Naive thymus-derived CD8-positive, alpha-beta T cell (primary cell): ENCODE results near the gene DMBX1. TPM values are rescaled to one million over a fixed set of nuclear protein-coding genes. Genes with fewer than 3 reads are reported as not detected.

Source experiments
- ATAC-seq, 2 donors: fragments of 150-1000 bp; cut with Tn5 transposase in 1 of 2; sonication (Bioruptor Pico), chemical (Tn5 transposase) in 1 of 2; 1 replicate in 1 of 2; 2 replicates in 1 of 2; pipeline ENCODE4 v1.10.0; 2021; ENCODE audit warnings: mild to moderate bottlenecking in 2 of 2, moderate library complexity in 2 of 2
- POLR2A ChIA-PET: fragments of 350-600 bp; sonication (Branson Sonifier 250); formaldehyde crosslinking; loops from one replicate; lab custom pipeline; 2021; ENCODE audit warnings: antibody characterized with exemption; lab: Charles Lee
- DNase-seq, 10 donors: peaks; one replicate each; pipeline versions ENCODE4 v3.0.0 to v3.0.0-alpha.2; 2020 to 2022
- H3K27ac Mint-ChIP-seq, 10 donors: one replicate each; pipeline ENCODE4 v1.8.0; 2020 to 2022; ENCODE audit warnings: mild to moderate bottlenecking in 10 of 10, mixed read lengths in 10 of 10, moderate library complexity in 4 of 10, inconsistent platforms in 1 of 10
- H3K27me3 Mint-ChIP-seq, 5 donors: one replicate each; pipeline ENCODE4 v1.8.0; 2021 to 2022; ENCODE audit warnings: mixed read lengths in 5 of 5
- H3K36me3 Mint-ChIP-seq, 3 donors: one replicate each; pipeline ENCODE4 v1.8.0; 2020 to 2022; ENCODE audit warnings: mixed read lengths in 3 of 3, mild to moderate bottlenecking in 2 of 3, inconsistent platforms in 1 of 3
- H3K4me1 Mint-ChIP-seq, 4 donors: one replicate each; pipeline ENCODE4 v1.8.0; 2021 to 2022; ENCODE audit warnings: mixed read lengths in 4 of 4
- H3K4me3 Mint-ChIP-seq, 10 donors: one replicate each; pipeline ENCODE4 v1.8.0; 2020 to 2022; ENCODE audit warnings: mild to moderate bottlenecking in 10 of 10, mixed read lengths in 10 of 10, moderate library complexity in 6 of 10, inconsistent platforms in 1 of 10
- H3K9me3 Mint-ChIP-seq, 9 donors: one replicate each; pipeline ENCODE4 v1.8.0; 2020 to 2022; ENCODE audit warnings: mixed read lengths in 9 of 9, mild to moderate bottlenecking in 3 of 9, inconsistent platforms in 1 of 9, moderate library complexity in 1 of 9
- polyA plus RNA-seq, 3 donors: library from polyadenylated mRNA; unstranded; fragments of 300-500 nt; fragmentation: Illumina TruSeq; gene quantifications; one replicate each; pipeline ENCODE4 v1.2.3, GENCODE V29; 2021
- total RNA-seq, 8 experiments: library from RNA in 2 of 8; stranded (reverse) in 2 of 8; gene quantifications; one replicate each; pipeline ENCODE4 v1.2.3 and lab custom pipeline; 2021 to 2026

DMBX1 gene
- total and polyA plus RNA-seq, 5 experiments from 2014 or later: not detected

DNA sequence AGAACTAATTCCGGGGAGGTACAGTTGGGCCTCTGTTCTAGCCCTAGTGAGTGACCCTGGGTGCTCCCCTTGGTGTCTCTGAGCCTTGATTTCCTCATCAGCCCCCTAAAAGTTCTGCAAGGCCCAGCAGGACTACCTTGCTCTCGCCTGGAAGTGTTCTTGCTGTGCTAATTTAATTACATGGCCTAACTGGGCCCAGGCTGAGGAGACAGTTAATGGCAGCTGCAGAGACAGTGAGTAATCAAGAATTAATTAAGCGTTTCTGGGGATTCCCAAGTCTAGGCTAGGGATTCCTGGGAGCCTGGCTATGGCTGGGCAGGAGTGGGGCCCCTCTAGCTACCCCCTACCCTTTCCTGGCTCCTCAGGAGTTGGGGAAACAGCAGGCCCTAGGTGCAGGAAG lies 24.7 kb upstream of the DMBX1 start:
- Mint-ChIP-seq H3K4me3 (peak overlapping the region in 2 of 10 donors; percentile 10 to 71), H3K27me3 (peaks cover 12 to 80% (median 51%) of the 10 kb centered on the region in 5 donors), H3K36me3 (no peaks in the 10 kb centered on the region), H3K4me1 (peaks cover 7 to 11% (median 9%) of the 10 kb centered on the region in 4 donors), H3K9me3 (no peaks in the 10 kb centered on the region), H3K27ac (no peak overlapping the region)
- ATAC-seq (no peak), DNase-seq (no peak)
- POLR2A ChIA-PET: no interaction called here

DNA sequence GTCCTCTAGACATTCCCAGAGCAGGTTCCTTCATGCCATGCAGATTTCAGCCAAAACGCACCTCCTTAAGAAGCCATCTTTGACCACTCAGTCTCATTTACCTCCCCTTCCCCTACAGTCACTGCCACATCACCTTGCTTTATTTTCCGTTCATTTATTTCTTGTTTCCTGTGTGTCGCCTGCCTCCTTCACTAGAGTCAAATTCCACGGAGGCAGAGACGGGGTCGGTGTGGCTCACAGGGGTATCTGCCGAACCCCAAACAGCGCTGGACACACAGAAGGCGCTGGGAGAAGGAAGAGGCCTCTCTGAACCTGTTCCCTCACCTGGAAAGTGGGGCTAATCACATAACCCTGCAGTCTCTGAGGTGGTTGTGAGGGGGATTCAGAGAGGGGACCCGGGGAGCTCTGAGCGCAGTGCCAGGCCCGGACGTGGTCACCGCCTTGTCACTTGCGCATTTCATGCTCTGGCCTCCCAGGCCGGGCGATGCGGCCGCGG lies 23.6 kb upstream of the DMBX1 start:
- Mint-ChIP-seq H3K27ac (peak overlapping the region in 1 of 10 donors; percentile 54), H3K4me3 (peak overlapping the region; percentile 50 to 83 (median 76)), H3K9me3 (no peaks in the 10 kb centered on the region), H3K27me3 (peaks cover 15 to 80% (median 49%) of the 10 kb centered on the region in 5 donors), H3K36me3 (no peaks in the 10 kb centered on the region), H3K4me1 (peaks cover 7 to 11% (median 9%) of the 10 kb centered on the region in 4 donors)
- POLR2A ChIA-PET: no interaction called here
- DNase-seq: no peak
- ATAC-seq: peak in 1 of 2 donors; percentile 35

DNA sequence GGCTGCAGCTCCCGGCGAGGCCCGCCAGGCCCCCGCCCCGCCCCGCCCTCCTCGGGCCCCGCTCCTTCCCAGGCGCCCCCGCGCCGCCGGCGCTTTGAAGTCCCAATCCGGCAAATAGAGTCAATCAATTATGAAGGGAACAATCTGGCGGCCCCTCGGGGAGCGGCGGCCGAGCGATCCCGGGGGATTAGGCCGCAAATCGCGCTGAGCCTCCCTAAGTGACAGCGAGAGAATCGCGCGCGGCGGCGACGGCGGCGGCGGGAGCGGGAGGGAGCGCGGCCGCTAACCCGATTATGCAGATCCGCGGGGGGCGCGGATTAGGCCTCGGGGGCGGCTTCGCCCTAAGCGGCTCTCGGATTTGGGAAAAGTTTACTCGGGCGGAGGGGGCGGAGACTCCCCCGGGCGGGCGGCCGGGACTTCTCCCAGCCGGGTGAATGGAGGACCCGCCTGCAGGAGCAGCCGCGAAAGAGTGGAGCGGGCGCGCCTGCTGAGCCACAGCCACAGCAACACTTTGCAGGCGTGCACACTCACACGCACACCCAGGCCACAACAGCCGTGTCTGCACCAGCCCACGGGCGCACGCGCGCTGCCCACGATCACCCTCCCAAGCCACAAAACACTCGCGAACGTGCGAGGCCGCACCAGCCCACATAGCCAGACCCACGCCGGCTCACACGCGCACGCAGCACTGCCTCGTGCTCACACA lies 23.0 kb upstream of the DMBX1 start:
- peak overlapping the region; percentile 71 to 86 (median 79) for H3K4me3 Mint-ChIP-seq
- H3K4me1 Mint-ChIP-seq: peaks cover 7 to 11% (median 9%) of the 10 kb centered on the region in 4 donors
- DNase-seq (no peak), ATAC-seq (peak; percentile 57 to 62)
- POLR2A ChIA-PET: no interaction called here
- no peak overlapping the region for H3K27ac Mint-ChIP-seq
- H3K36me3 Mint-ChIP-seq: no peaks in the 10 kb centered on the region
- H3K27me3 Mint-ChIP-seq: peaks cover 15 to 78% (median 48%) of the 10 kb centered on the region in 5 donors
- no peaks in the 10 kb centered on the region for H3K9me3 Mint-ChIP-seq

DNA sequence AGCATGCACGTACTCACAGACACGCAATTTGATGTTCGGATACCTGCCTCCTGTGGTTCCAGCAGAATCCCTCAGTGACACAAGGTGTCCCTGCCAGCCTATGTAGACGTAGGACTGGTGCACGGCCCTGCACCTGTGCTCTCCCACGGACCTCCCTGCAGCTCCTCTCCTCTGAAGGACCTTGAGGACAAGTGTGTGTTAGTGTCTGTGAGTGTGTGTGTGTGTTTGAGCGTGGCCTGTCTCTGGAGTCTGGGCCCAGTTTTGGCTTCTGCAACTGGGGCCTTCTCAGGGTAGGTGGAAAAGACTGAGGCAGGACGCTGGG lies 22.5 kb upstream of the DMBX1 start:
- H3K9me3 Mint-ChIP-seq: no peaks in the 10 kb centered on the region
- H3K4me3 Mint-ChIP-seq: peak overlapping the region; percentile 71 to 86 (median 79)
- H3K27me3 Mint-ChIP-seq: peaks cover 15 to 73% (median 46%) of the 10 kb centered on the region in 5 donors
- H3K27ac Mint-ChIP-seq: no peak overlapping the region
- ATAC-seq (no peak), DNase-seq (no peak)
- H3K4me1 Mint-ChIP-seq: peaks cover 7 to 11% (median 9%) of the 10 kb centered on the region in 4 donors
- H3K36me3 Mint-ChIP-seq: no peaks in the 10 kb centered on the region
- POLR2A ChIA-PET: no interaction called here

DNA sequence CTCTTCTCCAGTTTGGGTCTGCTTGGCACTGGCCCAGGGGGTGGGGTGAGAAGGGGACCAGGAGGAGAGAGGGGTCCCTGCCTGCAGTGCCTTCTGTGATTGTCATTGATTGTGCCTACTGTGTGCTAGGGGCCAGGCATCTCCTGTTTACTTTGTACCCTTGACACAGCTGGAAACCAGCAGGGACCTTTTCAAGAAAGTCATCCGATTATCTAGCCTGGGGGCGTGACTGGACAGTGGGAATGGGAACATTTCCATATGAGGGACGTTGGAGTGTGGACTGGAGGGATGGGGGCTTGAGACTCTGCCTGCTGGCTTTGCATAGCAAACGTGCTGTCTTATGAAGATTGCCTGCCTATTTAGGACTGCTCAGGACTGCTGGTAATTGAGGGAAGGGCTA lies 19.8 kb upstream of the DMBX1 start:
- peaks cover 7 to 11% (median 9%) of the 10 kb centered on the region in 4 donors for H3K4me1 Mint-ChIP-seq
- POLR2A ChIA-PET: no interaction called here
- ATAC-seq: no peak
- H3K4me3 Mint-ChIP-seq: no peak overlapping the region
- DNase-seq: no peak
- H3K27ac Mint-ChIP-seq: no peak overlapping the region
- H3K36me3 Mint-ChIP-seq: no peaks in the 10 kb centered on the region
- H3K27me3 Mint-ChIP-seq: peaks cover 10 to 65% (median 38%) of the 10 kb centered on the region in 5 donors
- H3K9me3 Mint-ChIP-seq: no peaks in the 10 kb centered on the region

DNA sequence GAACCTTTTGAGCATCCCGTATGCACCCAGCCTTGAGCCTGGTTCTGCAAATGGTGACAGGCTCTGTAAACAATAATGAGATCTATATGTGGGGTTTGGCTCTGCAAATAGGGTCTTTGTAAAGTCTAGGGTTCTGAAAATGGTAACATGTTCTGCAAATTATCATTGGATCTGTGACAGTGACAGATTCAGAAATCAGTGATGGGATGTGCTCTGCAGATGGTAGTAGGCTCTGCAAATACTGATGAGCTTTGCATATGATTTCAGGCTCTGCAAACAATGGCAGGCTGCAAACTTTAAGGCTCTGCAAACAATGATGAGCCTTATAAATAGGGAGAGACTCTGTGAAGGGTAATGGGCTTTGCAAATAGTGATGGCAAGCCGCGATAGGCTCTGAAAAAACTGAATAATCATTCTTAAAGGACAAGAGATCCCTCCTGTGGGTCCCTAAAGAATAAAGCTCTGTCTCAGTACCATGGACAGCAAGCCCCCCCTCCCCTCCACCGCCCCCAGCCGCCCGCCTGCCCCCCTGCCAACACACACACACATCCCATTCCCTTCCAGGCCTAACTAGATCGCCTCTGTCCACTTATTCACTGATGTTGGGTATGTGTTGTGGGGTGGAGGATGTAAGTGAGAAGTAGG lies 17.7 kb upstream of the DMBX1 start:
- DNase-seq (no peak), ATAC-seq (no peak)
- H3K9me3 Mint-ChIP-seq: no peaks in the 10 kb centered on the region
- POLR2A ChIA-PET: no interaction called here
- peaks cover 10 to 55% (median 34%) of the 10 kb centered on the region in 5 donors for H3K27me3 Mint-ChIP-seq
- no peak overlapping the region for H3K27ac Mint-ChIP-seq
- H3K4me3 Mint-ChIP-seq: no peak overlapping the region
- H3K4me1 Mint-ChIP-seq: peaks cover 0 to 6% (median 3%) of the 10 kb centered on the region in 4 donors
- H3K36me3 Mint-ChIP-seq: no peaks in the 10 kb centered on the region

DNA sequence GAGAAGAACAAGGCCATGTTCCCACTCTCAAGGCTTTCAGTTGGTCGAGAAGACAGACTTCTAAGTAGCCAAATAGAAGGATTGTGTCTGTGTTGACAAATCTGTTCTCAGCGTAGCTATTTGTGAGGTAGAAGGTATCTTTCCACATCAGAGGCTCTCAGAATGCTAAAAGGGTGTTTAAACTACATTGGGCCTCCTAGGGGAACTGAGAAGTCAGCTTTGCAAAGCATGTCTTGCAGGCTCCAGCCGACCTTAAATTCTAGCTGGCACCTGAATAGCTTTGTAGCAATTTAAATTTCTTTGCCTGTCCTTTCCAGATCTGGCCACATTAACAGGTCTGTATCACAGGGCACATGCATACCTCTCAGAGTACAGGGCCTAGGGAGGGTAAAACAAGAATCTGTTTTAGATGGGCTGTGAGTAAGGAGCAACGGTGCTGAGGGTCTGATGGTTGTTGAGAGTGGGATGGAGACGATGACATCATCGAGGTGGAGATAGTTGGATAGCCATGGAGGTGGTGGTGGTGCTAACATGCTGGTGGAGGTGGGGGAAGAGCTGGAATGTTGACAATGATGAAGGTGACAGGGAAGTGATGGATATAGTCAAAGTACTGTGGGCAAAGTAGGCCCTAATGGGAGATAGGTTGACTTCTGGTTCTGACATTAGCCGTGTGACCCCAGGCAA lies 17.0 kb upstream of the DMBX1 start:
- DNase-seq: no peak
- Mint-ChIP-seq H3K27ac (no peak overlapping the region), H3K4me1 (peaks cover 0 to 2% (median 0%) of the 10 kb centered on the region in 4 donors), H3K27me3 (peaks cover 9 to 55% (median 27%) of the 10 kb centered on the region in 5 donors), H3K9me3 (no peaks in the 10 kb centered on the region), H3K4me3 (no peak overlapping the region), H3K36me3 (no peaks in the 10 kb centered on the region)
- ATAC-seq: no peak
- POLR2A ChIA-PET: no interaction called here

DNA sequence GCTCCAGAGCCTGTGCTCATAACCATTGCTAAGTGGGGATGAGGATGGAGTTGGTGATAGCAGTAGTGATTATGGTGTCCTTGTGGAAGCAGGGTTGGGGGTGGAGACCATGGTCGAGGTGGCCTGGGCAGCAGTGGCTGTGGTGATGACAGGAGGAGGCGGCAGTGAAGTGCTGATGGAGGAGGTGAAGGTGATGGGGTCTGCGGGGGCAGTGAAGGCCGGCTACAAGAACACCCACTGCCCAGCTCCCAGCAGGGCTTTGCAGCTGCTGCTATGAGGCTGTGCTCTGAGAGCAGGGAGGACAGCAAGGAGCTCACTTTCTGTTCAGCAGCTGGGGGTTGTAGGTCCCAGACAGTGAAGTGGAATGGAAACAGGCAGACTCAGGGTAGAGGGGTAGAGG lies 15.6 kb upstream of the DMBX1 start:
- Mint-ChIP-seq H3K27me3 (peaks cover 9 to 59% (median 22%) of the 10 kb centered on the region in 5 donors), H3K4me3 (no peak overlapping the region), H3K9me3 (no peaks in the 10 kb centered on the region)

DNA sequence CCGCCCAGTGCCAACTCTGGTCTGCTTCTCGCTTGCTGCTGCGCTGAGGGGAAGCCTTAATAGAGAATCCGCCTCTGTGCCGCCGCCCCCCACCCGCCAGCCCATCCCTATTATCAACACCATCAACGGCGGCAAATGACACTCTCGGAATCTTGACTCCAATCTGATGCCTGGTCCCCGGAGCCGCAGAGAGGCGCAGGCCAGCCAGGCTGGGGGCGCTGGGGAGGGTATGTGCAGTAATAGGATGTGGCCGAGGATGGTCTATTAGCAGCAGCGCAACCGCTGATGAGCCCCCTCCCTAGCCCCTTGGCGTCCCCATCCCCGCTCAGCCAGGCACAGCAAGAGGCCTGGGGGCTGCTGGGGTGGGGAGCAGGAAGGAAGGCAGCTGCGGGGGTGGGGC lies 15.1 kb upstream of the DMBX1 start:
- no peak for ATAC-seq
- H3K27me3 Mint-ChIP-seq: peaks cover 10 to 59% (median 24%) of the 10 kb centered on the region in 5 donors

More for the DNA sequence above, 15.6 kb upstream of the DMBX1 start:
- POLR2A ChIA-PET: no interaction called here
- H3K36me3 Mint-ChIP-seq: no peaks in the 10 kb centered on the region
- peak overlapping the region in 1 of 10 donors; percentile 34 for H3K27ac Mint-ChIP-seq
- DNase-seq: no peak
- ATAC-seq: no peak
- H3K4me1 Mint-ChIP-seq: no peaks in the 10 kb centered on the region

DNA sequence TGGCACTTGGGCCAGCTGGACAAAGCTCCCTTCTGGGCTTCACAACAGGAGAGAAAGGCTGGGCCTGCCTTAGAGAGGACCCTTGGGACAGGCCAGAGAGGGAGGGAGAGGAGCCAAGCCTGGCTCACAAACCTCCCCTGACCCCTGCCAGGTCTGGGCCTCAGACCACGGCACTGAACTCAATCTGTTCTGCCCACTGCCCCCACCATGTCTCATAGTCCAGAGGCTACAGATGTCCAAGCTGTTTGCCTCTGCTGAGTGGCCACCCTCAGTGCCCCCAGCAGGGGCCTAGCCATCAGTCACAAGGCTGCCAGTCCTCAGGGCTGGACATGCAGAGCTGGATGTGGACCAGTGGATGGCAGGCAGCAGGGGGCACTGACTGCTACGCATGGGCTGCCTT lies 13.0 kb upstream of the DMBX1 start:
- POLR2A ChIA-PET: no interaction called here
- no peak for DNase-seq
- no peaks in the 10 kb centered on the region for H3K9me3 Mint-ChIP-seq
- no peak overlapping the region for H3K4me3 Mint-ChIP-seq
- H3K36me3 Mint-ChIP-seq: no peaks in the 10 kb centered on the region
- ATAC-seq: no peak
- no peaks in the 10 kb centered on the region for H3K4me1 Mint-ChIP-seq
- peaks cover 7 to 56% (median 20%) of the 10 kb centered on the region in 5 donors for H3K27me3 Mint-ChIP-seq
- no peak overlapping the region for H3K27ac Mint-ChIP-seq

More for the DNA sequence above, 15.1 kb upstream of the DMBX1 start:
- H3K4me3 Mint-ChIP-seq: no peak overlapping the region
- POLR2A ChIA-PET: no interaction called here
- H3K27ac Mint-ChIP-seq: no peak overlapping the region
- H3K36me3 Mint-ChIP-seq: no peaks in the 10 kb centered on the region
- no peaks in the 10 kb centered on the region for H3K4me1 Mint-ChIP-seq
- no peaks in the 10 kb centered on the region for H3K9me3 Mint-ChIP-seq
- DNase-seq: no peak

DNA sequence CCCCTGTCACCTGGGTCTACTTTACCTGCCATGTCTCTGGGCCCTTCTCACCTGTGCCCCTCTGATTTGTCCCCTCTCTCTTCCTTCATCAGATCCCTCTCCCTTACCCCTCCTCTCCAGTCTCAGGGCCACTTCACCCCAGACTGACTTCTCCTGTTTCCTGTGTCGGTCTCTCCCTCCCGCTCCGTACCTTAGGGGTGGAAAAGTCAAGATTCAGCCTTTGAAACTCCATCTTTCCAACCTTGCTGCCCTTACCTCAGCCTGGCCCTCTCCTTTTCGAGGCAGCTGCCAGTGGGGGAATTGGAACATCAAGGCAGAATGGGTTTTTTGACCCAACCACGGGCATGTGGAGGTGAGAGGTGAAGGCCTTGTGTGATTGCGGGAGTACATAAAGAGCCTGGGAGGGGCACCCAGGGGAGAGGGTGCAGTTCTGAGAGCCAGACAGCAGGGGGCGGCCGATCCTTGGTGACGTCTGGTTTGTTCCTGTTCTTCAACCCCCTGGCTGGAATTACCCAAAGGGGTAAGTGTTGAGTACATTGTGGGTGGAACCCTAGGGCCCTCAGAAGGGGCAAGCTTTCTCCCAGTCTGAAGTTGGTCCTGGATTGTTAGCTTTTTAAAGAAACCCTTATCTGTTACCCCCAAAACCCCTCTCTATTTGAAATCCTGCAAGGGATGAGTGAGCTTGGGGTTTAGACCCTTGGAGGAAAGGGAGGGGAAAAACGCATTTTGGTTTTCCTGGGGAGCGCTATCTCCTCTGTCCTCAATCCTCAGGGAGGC lies 12.3 kb upstream of the DMBX1 start:
- Mint-ChIP-seq H3K9me3 (no peaks in the 10 kb centered on the region), H3K27me3 (peaks cover 10 to 63% (median 24%) of the 10 kb centered on the region in 5 donors), H3K36me3 (no peaks in the 10 kb centered on the region), H3K4me1 (no peaks in the 10 kb centered on the region), H3K4me3 (peak overlapping the region in 1 of 10 donors; percentile 6), H3K27ac (peak overlapping the region in 3 of 10 donors; percentile 15 to 84 (median 46))
- POLR2A ChIA-PET: no interaction called here
- ATAC-seq (peak; percentile 82 to 90), DNase-seq (peak; percentile 50 to 81 (median 66))

DNA sequence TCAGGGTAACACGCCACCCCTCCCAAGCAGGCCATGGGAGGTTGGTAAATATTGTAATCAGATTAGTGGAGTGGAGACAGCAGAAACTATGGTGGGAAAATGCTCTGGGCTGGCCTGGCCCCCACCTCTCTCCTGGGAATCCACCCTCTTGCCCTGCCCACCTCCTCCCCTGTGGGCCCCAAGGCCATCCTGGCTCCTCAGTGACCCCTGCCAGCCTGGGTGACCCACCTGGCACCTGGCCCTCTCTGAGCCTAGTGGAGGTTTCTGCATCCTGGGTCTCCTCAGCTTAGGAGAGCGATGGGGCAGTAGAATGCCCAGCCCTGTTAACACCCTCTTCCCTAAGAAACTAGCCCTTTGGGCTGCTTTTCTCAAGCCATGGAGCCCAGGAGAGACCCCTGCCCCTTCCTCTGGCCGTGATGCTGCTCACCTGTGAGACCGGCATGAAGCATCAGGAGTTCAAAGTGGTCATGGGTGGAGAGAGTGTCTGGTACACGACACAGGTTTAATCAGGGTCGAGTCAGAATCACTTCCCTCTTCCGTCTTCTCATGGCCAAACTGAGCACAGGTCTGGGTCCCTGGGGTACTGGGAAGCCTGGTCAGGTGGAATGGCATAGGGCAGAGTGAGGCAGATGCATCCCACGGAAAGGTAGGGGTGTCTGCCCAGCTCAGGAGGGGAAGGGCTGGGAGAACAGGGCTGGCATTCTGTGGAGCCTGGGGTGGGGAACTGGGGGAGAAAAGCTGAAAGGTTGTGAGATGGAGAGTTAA lies 10.7 kb upstream of the DMBX1 start:
- DNase-seq: no peak
- ATAC-seq: no peak
- Mint-ChIP-seq H3K4me1 (no peaks in the 10 kb centered on the region), H3K27me3 (peaks cover 14 to 72% (median 24%) of the 10 kb centered on the region in 5 donors), H3K36me3 (no peaks in the 10 kb centered on the region), H3K4me3 (no peak overlapping the region), H3K9me3 (no peaks in the 10 kb centered on the region), H3K27ac (no peak overlapping the region)
- POLR2A ChIA-PET: no interaction called here
